Kidney capillary endothelial cell (primary cell): Measurements from ENCODE around the gene MAN1C1.

ENCODE experiments used
- DNase-seq: peaks from one replicate; pipeline ENCODE4 v3.0.0-alpha.2; 2018; ENCODE audit warnings: low spot score

MAN1C1 gene

DNA sequence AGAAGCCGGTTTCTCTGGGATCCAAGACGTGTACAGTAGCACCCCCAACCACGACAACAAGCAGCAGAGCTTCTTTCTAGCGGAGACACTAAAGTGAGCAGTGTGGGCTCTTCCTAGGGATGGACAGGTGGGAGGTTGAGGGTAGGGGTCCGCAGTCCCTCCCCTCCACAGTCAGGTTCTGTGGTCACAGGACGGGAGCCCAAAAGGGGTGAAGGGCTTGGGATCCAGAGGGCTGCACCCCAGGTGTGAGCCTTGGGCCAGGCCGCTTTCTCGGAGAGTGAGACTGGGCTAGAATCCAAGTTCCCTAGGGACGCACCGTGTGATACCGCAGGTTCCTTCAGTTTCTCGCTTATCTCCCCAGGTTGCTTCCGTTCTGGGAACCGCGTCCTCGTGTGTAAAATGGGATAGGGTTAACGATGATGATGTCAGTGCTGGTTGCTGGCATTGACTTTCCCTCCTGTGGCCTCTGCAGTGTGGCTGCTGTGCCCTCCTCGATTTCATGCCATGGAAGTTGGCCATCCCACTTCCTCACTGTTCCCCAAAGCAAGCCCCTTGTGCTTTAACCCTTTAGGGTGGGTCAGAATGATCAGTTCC lies 166.1 kb downstream of the MAN1C1 start:
- no peak for DNase-seq

DNA sequence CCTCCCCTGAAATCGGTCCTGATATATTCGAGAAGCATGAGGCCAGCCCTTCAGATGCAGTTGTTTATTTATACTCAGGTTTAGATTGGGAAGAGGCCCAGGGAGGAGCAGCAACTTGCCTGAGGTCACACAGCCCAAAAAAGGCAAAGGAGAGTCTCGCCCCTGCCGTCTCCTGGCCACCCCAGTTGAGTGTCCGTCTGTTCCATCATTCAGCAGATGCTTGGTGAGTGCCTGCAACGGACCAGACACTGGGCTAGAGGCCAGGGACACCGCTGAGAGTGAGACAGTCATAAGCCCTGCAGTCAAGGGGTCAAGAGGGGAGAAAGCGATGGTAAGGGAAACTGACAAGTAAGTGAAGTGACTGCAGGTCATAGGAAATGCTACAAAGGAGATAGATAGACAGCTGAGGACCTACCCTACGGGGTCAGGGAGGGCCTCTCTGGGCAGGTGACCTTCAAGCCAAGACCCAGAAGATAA lies 168.0 kb downstream of the MAN1C1 start:
- DNase-seq = no peak

DNA sequence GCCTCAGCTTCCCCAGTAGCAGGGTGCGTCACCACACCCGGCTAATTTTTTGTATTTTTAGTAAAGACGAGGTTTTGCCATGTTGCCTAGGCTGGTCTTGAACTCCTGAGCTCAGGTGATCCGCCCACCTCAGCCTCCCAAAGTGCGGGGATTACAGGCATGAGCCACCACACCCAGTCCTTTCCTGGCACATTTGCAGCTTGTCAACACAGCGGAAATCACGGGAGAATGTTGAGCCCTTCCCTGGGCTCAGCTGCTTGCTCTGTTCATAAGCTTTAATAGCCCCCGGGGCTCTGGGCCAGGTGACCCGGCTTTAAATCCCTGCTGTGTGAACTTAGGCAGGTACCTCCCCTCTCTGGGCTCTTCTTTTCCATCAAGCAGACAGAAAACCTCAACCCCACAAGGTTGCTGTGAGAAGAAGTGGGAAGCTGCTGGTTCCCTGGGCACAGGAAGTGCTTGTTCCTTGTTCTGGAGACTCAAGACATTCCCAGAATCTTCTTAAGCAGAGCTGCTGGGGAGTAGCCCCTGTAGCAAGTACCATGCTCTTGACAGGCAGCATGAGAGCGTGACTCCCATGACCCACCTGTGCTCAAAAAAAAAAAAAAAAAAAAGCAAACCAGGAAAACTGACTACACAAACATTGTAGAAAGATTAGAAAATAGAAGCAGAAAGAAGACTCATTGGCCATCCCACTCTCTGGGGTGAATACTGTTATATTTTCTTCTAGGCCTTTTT lies 168.9 kb downstream of the MAN1C1 start:
- no peak for DNase-seq

DNA sequence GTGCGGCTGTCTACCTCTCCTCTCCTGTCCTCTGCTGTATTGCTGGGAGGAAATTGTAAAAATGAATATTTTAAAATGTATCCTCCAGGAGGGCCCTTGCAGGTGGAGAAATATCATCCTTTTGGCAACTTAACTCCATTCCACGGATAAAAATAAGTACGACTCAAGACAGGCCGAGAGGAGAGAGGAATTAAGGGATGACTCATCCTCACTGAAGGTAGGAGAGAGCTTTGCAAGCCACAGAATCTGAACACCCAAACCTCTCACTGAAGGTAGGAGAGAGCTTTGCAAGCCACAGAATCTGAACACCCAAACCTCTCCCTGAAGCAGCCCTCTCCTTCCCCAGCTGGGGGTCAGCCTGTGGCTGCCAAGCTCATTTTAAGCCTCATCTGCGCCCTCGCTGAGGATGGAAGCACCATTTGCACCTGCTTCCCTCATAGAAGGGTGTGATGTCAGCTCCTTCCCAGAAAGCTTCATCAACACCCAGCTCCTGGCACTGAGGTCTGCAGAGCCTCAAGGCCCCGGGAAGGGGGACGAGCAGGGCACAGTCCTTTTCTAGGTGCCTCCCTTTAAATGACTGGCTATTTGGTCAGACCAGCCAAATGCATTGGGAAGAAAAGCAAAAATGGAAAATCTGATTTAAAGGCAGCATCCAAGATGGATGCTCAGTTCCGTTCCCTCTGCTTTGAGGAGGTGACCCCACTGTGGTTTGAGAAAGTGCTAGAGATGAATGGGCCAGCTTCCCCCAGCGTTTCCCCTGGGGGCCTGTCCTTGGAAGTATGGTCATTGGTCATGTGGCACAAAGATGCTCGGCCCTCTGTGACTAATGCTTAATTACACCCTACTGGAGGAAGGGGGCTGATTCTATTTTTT lies 170.5 kb downstream of the MAN1C1 start:
- no peak for DNase-seq

DNA sequence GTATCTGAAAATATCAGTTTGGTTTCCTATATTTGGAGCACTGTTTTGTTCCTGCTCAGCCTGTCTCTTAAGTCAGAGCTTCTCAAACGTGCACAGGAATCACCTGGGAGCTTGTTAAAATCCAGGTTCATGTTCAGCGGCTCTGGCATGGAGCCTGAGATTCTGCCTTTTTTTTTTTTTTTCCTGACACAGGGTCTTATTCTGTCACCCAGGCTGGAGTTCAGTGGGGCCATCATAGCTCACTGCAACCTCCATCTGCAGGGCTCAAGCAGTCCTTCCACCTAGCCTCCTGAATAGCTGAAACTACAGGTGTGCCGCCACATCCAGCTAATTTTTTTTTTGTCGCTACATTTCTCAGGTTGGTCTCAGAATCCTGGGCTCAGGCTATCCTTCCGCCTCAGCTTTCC lies 171.2 kb downstream of the MAN1C1 start:
- DNase-seq = no peak

DNA sequence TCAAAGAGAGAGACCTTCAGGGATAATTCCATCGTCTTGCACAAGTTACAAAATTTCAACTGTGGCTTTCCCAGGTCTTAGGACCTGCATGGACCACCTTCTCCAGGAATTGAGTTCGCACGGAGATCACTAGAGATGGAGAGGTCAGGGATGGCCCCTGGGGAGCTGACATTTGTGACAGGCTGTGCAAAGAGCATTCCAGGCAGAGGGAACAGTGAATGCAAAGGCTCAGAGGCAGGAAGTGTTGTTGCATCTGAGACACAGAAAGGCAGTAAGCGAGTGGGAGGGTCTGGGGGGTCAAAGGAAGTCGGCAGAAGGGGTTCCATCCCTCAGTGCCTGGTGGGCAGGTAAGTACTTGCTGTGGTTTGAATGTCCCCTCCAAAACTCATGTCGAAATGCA lies 173.9 kb downstream of the MAN1C1 start:
- DNase-seq = no peak

DNA sequence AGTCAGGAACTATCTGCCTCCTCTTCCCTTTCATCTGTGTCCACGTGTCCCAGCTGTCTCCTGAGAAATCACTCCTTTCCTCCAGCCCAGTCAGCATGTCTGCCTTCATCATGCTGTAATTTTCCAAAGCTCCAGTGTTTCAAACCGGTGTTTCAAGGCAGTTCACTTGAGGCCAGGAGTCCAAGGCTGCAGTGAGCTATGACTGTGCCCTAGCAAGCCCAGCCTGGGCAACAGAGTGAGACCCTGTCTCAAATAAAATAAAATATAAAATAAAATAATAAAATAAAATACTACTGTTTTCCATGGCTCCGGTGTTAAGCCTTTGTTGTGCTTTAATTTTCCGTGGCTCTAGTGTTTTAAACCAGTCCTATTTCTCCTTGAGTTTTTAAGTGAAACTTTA lies 175.5 kb downstream of the MAN1C1 start:
- DNase-seq = no peak

DNA sequence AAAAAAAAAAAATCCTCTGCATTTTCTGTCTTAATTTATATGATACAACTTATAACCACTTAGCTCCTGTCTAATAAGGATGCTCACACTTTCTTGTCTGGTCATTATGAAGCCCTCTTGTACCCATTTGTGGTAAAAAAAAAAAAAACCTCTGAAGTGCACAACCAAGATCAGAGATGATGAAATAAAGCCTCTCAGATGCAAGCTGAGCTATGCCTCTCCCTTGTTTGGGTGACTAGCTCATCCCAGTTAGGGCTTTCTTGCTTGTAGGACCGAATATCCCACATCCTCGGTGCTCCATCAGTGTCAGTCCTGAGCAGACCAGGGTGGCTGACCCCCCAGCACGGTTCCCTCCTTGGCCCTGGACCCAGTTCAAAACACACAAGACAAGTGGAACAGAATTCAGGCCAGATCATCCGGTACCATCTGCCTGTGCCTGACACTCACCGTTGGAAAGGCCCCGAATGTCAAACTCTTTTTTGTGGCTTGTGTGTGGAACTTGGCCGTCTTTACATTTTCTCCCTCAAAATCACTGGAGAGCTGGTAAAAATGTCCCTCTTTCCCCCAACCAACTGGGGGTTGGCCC lies 177.1 kb downstream of the MAN1C1 start:
- no peak for DNase-seq

DNA sequence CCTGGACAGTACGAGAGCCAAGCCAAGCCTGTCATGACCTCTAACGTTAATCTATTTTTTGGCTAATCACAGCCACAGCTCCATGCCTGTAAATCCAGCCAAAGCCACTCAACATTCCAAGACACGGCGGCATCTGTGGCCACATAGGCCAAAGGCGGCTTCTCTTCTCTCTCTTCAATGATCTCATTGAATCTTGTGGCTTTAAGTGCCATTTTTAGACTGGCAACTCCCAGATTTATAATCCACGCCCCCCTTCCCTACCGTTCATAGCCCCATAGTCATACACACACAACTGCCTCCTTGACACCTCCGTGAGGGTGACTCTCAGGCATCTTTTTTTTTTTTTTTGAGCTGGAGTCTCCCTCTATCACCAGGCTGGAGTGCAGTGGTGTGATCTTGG lies 177.7 kb downstream of the MAN1C1 start:
- no peak for DNase-seq

DNA sequence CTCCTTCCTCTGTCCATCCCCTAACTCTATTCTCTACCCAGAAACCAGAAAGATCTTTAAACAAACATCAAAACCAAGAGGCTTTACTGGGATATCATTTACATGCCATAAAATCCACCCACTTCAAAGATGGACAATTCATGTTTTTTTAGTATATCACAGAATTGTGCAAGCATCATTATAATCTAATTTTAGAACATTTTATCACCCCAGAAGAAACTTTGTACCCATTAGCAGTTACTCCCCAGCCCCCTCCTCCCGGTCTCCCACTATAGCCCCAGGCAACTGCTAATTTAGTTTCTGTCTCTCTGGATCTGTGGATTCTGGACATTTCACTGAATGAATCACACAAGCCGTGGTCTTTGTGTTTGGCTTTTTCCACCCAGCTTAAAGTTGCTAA lies 178.6 kb downstream of the MAN1C1 start:
- DNase-seq = no peak

DNA sequence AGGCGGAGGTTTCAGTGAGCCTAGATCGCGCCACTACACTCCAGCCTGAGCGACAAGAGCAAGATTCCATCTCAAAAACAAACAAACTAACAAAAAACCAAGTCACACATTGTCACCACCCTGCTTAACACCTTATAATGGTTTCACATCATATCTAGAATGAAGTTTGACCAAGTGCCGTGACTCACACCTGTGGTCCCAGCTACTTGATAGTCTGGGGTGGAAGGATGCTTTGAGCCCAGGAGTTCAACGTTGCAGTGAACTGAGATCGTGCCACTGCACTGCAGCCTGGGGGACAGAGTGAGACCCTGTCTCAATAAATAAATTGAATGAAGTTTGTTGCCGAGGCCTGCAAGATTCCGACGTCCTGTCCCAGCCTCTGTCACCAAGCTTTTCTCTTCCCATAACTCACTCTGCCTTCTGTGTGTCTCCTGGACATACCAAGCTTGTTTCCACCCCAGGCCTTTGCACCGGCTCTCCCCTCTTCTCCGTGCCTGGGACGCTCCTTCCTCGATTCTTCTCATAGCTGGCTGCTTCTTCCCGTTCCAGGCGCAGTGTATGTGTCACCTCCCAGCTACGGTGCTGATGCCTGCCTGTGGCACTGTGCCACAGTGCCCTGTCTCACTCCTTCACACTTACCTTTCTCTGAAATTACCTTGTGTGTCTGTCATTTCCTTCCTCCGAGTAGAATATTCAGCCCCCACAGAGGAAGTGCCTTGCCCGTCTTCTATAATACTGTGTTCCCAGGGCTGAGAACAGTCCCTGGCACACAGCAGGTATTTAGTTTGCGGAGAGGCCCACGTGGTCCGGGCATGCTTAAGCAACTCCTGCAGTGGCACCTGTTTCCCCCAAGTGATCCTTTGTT lies 179.6 kb downstream of the MAN1C1 start:
- no peak for DNase-seq

DNA sequence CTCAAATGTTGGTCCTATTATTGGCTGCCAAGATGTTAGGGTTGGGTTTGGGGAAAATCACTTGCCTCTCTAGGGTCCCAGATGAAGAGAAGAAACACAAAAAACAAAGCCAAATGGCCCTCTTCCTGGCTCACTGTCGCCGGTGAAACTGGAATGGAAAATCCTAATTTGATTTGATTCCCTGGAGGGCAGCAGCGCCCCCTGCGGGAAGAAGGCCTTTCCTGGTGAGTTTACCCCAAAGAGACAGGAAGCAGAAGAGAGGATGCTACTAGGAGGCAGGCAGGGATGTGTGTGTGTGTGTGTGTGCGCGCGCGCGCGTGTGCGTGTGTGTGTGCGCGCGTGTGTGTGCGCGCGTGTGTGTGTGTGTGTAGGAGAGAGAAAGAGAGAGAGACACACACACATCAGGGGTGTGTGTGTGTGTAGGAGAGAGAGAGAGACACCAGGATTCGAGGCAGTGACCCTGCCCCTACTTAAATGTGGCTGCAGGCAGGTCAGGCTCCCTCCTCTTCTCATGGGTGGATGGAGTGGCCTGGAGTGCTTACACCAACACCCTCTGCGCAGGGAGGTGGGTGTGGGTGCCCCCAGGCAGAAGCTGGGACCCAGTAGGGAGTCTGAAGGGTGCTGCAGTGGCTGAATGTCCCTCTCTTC lies 180.3 kb downstream of the MAN1C1 start:
- peak; percentile 75 for DNase-seq

DNA sequence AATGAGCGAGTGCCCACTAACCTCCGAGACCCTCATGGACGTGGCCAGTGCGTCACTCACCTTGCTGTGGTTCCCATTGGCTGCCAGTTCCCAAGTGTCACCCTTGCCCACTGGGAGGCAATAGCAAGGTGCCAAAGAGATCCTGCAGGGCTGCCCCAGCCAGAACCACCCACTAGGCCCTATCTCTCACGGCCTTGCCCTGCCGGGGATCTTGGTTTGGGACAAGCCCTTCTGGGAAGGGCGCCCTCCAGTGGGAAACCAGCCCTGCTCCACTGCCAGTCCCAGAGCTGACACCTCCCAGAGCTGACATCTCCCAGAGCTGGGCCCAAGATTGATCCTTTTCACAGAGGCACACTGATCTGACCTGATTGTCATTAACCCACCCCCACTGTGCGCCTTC lies 181.3 kb downstream of the MAN1C1 start:
- peak; percentile 31 for DNase-seq

DNA sequence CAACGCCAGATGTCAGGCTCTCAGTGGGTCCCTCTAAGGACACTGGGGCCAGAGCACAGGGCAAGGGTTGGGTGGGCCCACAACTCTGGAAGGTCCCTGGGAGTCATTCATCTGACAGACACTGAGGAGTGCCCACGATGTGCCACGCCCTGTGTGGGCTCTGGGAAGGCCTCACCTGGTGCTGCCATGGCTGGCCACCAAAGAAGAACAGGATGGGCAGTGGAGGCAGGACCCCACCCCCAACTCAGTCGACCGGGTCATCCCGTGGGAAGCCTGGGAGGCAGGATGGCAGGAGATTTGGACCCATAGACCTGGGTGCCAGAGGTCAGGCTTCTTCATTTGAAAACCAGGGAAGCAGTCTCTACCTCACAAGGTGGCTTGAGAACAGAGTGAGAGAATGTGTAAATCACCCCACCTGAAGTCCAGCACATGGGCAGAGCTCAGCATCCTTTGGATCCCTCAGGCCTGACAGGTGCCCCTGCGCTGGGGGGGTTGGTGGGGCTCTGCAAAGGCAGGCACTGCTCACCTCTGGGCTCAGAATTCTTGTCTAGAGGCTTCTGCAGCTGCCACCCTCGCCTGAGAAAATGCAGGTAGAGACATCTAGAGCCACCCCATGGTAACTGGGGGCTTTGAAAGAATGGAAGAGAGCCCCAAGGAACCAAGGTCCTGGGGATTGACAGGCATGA lies 182.2 kb downstream of the MAN1C1 start:
- no peak for DNase-seq

DNA sequence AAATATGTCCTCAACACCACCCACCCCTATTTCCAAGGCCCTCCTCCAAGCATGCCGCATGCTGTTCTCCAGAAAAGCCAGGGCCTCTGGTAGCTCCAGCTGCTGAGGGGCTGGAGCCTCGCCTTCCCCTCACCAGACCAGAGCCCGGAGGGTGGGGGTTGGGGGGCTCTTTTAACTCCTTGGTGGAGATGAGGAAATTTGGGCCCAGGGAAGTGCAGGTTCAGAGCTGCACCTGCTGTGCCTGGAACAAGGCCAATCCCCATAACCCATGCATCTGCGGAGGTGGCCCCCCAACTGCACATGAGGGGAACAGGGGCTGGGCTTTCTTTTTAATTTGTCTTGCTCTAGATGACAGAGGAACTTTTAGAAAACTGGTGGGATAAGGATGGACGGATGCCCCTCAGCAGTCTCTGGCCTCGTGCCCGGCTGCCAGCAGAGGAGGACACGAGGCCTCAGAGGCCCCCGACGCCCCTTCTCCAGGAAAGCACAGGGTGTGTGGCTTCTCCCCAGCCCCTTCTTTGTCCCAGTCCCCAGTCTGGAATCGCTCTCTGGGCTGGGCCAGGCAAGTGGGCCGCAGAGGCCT lies 182.9 kb downstream of the MAN1C1 start:
- no peak for DNase-seq

DNA sequence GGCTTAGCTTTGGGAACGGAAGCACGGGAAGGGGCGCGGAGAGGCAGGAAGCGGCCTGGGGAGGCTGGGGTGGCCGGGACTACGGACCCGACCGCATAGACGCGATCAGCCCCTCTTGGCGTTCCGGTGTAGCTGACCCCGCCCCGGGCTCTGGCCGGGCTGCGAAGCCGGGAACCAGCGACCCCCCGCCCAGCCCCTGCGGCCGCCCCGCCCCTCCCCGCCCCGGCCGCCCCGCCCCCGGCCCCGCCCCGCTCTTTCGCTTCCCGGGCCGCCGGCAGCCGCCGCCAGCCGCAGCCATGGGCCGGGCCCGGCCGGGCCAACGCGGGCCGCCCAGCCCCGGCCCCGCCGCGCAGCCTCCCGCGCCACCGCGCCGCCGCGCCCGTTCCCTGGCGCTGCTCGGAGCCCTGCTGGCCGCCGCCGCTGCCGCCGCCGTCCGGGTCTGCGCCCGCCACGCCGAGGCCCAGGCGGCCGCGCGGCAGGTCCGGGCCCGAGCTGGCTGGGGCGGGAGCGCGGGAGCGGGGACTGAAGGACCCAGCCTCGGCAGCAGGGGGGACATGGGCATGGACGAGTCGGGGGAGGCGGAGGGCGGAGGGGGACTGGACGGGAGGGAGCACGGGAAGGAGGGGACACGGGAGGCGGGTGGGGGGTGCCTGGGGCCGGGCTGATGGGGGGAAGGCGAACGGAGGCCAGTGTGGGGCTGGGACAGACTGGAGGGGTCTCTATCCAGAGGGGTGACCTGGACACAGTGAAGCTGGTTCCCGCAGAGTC lies 183.5 kb downstream of the MAN1C1 start, which contains the start of gene SELENON:
SELENON (plus strand) TSS at position 259 of the 768 bp plus-strand sequence; CDS start at position 297, 38 bp downstream.
- peak; percentile 33 for DNase-seq

DNA sequence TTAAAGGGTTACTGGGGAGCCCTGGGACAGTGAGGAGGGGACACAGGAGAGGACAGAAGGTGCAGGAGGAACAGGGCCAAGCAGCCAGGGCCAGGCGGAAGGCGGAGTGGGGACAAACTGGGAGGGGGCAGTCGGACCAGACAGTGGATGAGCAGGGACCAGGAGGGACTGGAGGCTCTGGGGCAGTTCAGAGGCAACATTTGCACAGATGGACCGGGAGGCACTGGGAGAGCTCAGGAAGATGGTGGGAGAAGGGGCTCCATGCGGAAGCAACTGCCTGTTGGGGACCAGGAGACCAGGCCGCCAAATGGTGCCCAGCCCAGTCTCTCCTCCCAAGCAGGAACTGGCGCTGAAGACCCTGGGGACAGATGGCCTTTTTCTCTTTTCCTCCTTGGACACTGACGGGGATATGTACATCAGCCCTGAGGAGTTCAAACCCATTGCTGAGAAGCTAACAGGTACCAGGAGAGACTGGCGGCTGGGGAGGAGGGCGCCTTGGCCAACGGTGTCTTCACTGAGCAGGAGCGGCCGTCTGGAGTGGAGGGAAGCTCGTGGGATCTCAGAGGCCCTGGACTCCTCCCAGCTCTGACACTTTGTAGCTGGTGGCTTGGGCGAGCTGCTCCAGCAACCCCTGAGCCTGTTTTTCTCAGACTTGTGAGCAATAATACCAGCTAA lies 184.2 kb downstream of the MAN1C1 start:
- DNase-seq = no peak

DNA sequence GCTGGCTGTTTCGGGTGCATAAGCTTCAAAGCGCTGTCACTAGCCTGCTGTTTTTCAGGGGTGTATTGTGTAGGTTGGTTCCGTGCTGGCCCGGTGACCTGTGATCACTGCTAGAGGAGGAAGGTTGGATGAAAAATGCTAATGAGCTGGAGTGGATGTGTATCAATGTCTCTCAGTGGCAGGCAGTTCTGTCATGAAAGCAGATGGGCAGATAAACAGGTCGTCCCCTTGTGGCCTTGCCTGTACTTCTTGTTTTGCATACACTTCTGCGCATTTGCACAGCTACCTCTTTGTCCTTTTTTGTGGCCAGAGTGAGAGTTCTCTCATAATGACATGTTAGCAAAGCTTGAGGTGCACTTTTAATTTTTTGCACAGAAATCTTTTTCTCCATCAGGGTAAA lies 186.3 kb downstream of the MAN1C1 start:
- DNase-seq = no peak

DNA sequence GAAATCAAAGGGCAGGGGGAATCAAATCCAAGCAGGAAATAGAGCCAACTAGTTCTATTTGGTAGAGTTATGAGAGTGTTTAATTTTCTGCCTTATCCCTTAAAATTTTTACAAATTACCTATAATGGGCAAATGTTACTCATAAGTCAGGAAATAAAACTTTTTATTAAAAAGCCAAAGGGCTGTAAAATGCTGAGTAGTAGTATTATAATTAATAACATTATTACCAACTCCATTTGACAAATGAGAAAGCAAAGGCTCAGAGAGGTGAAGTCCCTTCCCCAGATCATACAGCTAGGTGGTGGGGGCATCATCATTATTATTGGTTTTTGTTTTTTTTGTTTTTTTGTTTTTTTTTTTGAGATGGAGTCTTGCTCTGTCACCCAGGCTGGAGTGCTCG lies 186.8 kb downstream of the MAN1C1 start:
- DNase-seq = no peak
